ENCODE data around the gene ACSS3. TPM values are rescaled to one million over a fixed set of nuclear protein-coding genes. Genes with fewer than 3 reads are reported as not detected.

ACSS3 gene
- total RNA-seq, 1 donor from 2014 or later = 1.1 TPM

DNA sequence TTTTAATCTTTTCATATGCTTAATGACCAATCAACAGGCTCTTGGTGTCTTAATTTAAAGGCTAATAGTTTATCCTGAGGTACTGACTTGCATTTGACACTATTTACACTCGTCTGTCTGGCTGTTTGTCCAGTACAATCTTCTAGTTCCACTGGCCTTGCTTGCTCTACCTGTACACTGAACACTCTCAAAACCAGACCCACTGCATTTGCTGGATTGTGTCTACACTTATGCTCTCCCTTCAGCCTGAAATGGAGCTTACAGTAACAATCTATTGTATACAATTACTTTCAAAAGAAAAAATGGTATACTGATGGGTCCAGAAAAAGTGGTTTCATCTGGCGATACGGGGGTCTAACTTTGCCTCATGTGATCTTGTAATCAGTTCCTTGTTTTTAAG, 2.3 kb upstream of the ACSS3 start:
- no peak overlapping the region for H3K4me3 ChIP-seq (ENCODE audit: low read depth, low read length)
- FAIRE-seq (no peak), DNase-seq (ENCODE audit: low read depth) (no peak)
- H3K27me3 ChIP-seq (ENCODE audit: control insufficient read depth, insufficient read depth, low read length) = no peaks in the 10 kb centered on the region
- H3K36me3 ChIP-seq (ENCODE audit: control insufficient read depth, insufficient read depth, low read length) = no peaks in the 10 kb centered on the region
- TF ChIP-seq CTCF (IDR thresholded peaks at IDR 0.05; ENCODE audit: insufficient read depth, low read length, severe bottlenecking) = no peak

GRCh38 chr12:81077329-81077685, 572 bp upstream of the ACSS3 start:
- H3K27me3 ChIP-seq (ENCODE audit: control insufficient read depth, insufficient read depth, low read length) = no peaks in the 10 kb centered on the region
- DNase-seq (ENCODE audit: low read depth) (no peak), FAIRE-seq (no peak)
- no peak for TF ChIP-seq CTCF (IDR thresholded peaks at IDR 0.05; ENCODE audit: insufficient read depth, low read length, severe bottlenecking)
- H3K36me3 ChIP-seq (ENCODE audit: control insufficient read depth, insufficient read depth, low read length) = no peaks in the 10 kb centered on the region
- no peak overlapping the region for H3K4me3 ChIP-seq (ENCODE audit: low read depth, low read length)

DNA sequence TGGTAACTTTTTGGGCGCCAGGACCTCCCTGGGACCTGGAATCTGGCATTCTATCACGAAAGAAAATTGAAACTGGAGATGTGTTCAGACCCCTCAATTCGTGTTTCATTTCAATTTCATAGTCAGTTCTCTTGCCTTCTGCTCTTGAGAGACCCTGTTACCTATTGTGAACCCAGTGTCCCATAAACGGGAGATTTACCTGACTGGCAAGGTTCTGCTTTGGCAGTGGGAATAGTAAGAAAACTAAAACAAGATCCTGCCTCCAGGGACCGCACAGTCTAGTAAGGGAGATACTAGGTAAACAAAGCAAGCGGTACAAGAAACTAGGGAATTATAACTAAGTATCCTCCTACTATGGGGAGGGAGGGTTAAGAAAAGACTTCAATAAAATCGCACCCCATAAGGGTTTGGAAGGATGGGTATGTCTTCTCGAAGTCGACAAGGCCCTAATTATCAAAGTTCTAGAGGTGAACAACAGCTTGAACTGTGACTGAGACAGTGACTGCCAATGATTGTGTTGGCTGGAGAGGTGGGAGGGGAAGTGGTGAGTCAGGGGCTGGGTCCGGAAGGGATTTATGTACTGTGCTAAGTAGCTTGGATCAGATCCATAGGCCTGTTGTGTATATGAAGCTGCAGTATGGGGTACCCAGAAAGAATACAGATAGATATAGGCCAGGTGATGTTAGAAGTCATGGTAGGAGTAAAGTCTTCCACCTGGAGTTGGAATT, 754 bp downstream of the ACSS3 start:
- H3K36me3 ChIP-seq (ENCODE audit: control insufficient read depth, insufficient read depth, low read length) = no peaks in the 10 kb centered on the region
- FAIRE-seq = no peak
- no peaks in the 10 kb centered on the region for H3K27me3 ChIP-seq (ENCODE audit: control insufficient read depth, insufficient read depth, low read length)
- DNase-seq (ENCODE audit: low read depth) = peak; percentile 68
- H3K4me3 ChIP-seq (ENCODE audit: low read depth, low read length) = no peak overlapping the region
- no peak for TF ChIP-seq CTCF (IDR thresholded peaks at IDR 0.05; ENCODE audit: insufficient read depth, low read length, severe bottlenecking)

DNA sequence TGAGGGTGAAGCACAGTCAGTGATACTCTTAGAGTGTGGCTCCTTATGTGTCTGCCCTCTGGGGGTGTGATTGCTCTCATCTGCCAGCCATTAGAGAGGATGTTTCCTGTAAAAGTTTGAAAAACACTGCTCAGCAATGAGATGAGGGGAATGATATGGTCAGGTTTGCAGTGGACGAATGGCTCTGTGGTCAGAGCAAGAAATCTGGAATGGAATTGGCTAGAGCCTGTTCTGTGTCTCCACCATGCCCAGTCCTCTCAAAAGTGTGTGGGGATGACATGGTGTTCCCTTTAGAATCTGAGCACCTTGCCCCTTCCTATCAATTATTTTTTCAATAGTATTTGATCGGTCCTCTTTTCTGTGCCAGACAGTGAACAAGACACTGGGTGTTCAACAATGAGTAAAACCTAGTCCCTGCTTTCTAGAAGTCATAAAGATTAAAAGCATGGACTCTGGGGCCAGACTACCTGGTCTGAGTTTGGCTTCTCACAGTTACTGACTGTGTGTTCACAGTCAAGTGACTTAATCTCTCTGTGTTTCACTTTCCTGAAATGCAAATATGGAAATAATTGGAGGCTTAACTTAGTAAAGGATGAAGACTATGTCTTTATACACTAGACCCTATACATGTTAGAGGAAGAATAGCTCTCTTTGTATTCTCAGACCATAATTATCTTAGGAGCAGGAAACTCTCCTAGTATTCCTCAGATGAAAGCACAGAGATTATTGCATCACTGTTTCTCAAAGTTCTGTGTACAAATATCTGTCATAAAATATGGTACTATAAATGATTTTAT, 1.6 kb downstream of the ACSS3 start:
- H3K4me3 ChIP-seq (ENCODE audit: low read depth, low read length) = no peak overlapping the region
- FAIRE-seq = no peak
- TF ChIP-seq CTCF (IDR thresholded peaks at IDR 0.05; ENCODE audit: insufficient read depth, low read length, severe bottlenecking) = no peak
- no peaks in the 10 kb centered on the region for H3K36me3 ChIP-seq (ENCODE audit: control insufficient read depth, insufficient read depth, low read length)
- DNase-seq (ENCODE audit: low read depth) = no peak
- H3K27me3 ChIP-seq (ENCODE audit: control insufficient read depth, insufficient read depth, low read length) = no peaks in the 10 kb centered on the region

GRCh38 chr12:81080431-81080983, 2.6 kb downstream of the ACSS3 start:
- FAIRE-seq = no peak

More at GRCh38 chr12:81080431-81080983, 2.6 kb downstream of the ACSS3 start:
- no peak for DNase-seq (ENCODE audit: low read depth)
- TF ChIP-seq CTCF (IDR thresholded peaks at IDR 0.05; ENCODE audit: insufficient read depth, low read length, severe bottlenecking) = no peak
- H3K27me3 ChIP-seq (ENCODE audit: control insufficient read depth, insufficient read depth, low read length) = no peaks in the 10 kb centered on the region
- no peak overlapping the region for H3K4me3 ChIP-seq (ENCODE audit: low read depth, low read length)
- H3K36me3 ChIP-seq (ENCODE audit: control insufficient read depth, insufficient read depth, low read length) = no peaks in the 10 kb centered on the region

Data from bronchial epithelial cell (primary cell).